ENCODE measurements around the gene APOB.

APOB gene

GRCh38 chr2:20984408-20984807, 59.5 kb downstream of the APOB start:
- DNase-seq (ENCODE audit: low read depth, low spot score) = no peak

DNA sequence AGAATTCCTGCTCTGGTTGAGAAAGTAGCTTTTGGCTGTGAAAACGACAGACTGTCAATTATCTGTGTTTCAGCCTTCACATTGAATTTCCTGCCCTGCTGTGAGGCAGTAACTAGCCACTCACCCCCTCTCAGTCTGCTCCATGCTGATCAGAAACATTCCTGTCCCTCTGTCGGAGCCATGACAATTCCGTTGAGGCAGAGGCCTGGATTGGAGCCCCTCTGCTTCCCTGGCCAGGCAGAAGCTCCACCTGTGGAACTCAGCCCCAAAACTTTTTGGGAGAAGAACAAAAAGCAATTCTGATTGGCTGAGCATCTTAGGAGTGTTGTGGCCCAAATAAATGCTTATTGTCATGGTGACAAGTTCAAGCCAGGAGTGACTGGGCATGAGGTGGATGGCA, 60.0 kb downstream of the APOB start:
- no peak for DNase-seq (ENCODE audit: low read depth, low spot score)

DNA sequence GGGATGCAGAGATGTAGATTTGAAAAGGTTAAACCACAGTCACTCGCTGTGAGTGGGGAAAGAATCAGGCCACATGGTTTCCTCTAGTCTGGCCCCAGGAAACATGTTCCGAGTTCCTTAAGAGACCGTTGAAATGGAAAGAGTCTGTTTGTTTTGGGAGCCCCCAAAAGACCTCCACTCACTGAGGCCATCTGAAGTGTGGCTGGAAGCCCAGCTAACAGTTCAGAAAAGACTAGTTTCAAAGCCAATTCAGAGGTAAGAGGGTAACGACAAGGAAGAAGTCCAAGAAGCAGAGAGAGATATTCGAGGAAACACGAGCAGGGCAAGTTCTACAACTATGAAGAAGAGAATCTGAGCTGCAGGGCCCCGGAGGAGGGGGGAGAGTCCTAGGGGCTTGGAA, 61.0 kb downstream of the APOB start:
- no peak for DNase-seq (ENCODE audit: low read depth, low spot score)

- no peak for DNase-seq (ENCODE audit: low read depth, low spot score)
Measured at GRCh38 chr2:20977520-20978180, 66.2 kb downstream of the APOB start.

DNA sequence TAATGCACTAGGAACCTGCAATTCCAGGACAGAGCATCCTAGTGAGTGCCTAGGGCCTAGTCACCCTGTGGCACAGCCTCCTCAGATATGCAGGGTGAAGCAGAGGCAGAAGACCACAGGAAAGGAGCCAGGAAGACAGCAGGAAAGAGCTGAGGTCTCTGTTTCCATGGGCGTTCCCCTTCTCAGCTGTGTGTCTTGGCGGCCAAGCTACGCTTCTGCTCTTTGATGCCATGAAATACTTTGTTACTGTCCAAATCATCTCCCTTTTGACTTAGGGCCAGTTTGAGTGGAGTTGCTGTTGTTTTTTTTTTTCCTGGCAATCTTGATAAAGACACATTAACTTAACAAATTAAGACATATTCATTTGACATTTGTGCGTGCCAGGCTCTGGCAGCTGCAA, 67.3 kb downstream of the APOB start:
- DNase-seq (ENCODE audit: low read depth, low spot score) = no peak

- DNase-seq (ENCODE audit: low read depth, low spot score) = no peak
Measured at GRCh38 chr2:20972792-20973565, 70.9 kb downstream of the APOB start.

DNA sequence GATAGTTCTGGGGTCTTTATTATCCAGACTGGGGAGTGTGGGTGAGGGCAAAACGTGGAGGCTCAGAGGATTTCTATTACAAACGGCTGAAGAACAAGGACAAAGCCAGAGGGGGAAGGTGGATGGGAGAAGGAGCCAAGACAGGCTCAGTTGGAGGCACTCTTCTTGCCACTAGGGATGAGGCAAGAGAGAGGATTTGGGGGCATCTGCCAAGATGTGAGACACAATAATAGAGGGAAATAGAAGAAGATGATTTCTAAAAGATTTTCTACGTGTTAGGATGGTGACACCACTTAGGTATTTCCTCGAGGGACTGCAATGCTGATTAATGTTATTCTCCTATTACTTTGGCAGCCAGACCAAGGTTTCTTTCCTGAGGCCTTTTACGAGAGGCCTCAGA, 71.8 kb downstream of the APOB start:
- no peak for DNase-seq (ENCODE audit: low read depth, low spot score)

- DNase-seq (ENCODE audit: low read depth, low spot score) = no peak
Measured at GRCh38 chr2:20970068-20970467, 73.8 kb downstream of the APOB start.

GRCh38 chr2:20966061-20966595, 77.7 kb downstream of the APOB start:
- DNase-seq (ENCODE audit: low read depth, low spot score) = no peak

- no peak for DNase-seq (ENCODE audit: low read depth, low spot score)
Measured at GRCh38 chr2:20965221-20965620, 78.7 kb downstream of the APOB start.

GRCh38 chr2:20963867-20964266, 80.0 kb downstream of the APOB start:
- no peak for DNase-seq (ENCODE audit: low read depth, low spot score)

DNA sequence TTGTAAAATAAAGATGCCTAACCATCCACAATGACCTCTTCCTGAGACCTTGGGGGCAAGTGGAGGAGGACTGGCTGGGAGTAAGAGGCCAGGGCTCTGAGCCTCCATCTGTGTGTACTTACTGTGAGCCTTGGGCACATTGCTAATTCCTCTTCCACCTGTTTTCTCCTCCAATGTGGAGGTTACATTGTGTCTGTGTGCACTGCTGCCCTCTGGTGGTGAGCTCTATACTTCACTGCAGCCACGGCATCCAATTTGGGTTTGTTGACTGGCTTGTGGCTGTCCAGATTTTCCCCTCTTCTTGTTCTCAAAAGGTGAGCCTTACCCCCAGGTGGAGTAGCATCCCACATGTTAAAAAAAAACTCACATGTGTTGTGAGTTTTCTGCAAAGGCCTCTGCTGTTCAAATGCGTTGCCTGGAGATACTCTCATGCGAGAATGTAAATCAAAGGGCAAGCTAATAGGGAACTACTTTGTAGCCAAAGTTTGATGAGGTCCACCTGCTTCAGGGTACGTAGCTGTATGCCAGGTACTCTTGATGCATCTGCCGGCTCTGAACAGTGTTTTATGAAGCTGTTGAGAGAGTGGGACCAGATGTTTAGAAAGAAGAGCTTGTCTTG, 80.8 kb downstream of the APOB start:
- DNase-seq (ENCODE audit: low read depth, low spot score) = no peak

- DNase-seq (ENCODE audit: low read depth, low spot score) = no peak
Measured at GRCh38 chr2:20961858-20962257, 82.0 kb downstream of the APOB start.

GRCh38 chr2:20960003-20960402, 83.9 kb downstream of the APOB start:
- no peak for DNase-seq (ENCODE audit: low read depth, low spot score)

DNA sequence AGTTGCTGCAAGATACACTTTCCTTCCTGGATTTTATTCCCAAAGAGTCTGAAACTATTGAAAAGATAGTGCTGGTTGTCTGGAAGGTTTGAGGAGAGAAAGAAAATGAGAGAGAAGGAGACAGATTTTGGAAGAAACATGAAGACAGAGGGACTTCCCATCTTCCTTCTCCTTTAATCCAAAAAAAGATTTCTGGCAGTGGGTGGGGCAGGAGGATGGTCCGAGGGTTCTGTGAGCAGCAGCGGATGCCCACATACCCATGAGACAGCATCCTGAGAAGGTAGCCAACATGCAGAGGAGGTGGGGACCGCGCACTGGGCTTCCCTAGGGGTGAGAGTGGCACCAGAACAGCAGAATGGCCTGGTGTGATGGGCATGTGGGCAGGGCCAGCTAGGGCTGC, 84.6 kb downstream of the APOB start:
- no peak for DNase-seq (ENCODE audit: low read depth, low spot score)

- DNase-seq (ENCODE audit: low read depth, low spot score) = no peak
Measured at GRCh38 chr2:20957788-20958525, 85.9 kb downstream of the APOB start.

DNA sequence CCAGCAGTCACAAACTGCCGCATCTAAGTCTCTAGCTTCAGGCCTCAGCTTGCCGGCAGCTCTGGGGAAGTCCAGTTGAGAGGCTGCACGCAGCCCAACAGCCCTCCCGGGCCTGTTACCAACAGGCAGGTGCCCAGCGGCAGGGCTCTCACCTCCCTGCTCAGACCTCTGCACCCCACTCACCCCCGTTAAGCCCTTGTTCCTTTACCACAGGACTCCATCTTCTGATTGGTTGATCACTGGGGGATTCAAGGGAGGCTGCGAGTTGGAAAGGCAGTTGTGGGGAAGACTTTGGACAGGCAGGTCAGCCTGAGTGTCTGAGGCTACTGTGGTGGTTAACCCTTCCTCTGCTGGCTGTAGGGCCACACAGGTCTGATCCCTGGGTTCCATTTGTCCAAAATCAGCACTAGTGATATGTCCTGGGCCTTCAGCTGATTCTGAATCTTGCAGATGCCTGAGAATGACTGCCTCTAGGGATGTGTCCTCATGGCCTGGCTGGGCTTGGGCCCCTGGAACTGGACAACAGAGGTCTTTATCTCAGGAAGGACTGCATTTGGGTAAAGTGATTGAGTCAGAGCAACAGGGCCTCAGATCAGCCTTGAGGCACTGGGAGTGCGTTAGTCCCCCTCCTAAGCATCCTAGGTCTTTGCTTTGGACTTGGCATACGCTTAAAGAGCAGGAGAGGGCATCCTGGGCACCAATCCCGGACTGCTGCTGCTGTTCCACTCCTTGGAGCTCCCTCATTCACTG, 88.4 kb downstream of the APOB start:
- DNase-seq (ENCODE audit: low read depth, low spot score) = no peak

- DNase-seq (ENCODE audit: low read depth, low spot score) = no peak
Measured at GRCh38 chr2:20953146-20953824, 90.6 kb downstream of the APOB start.
